T-helper 2 cell (primary cell): ENCODE data around the gene EBF3.

Source experiments
- DNase-seq, 5 experiments: peaks; one replicate each; pipeline versions ENCODE4 v3.0.0 to v3.0.0-alpha.2; 2012 to 2022

EBF3 gene

GRCh38 chr10:129868449-129869035 is 95.5 kb downstream of the EBF3 start:
- DNase-seq = no peak

- DNase-seq = no peak
Measured at GRCh38 chr10:129867631-129868179, 96.4 kb downstream of the EBF3 start.

- no peak for DNase-seq
Measured at GRCh38 chr10:129866894-129867293, 97.2 kb downstream of the EBF3 start.

GRCh38 chr10:129865960-129866359 is 98.1 kb downstream of the EBF3 start:
- no peak for DNase-seq

- DNase-seq = no peak
Measured at GRCh38 chr10:129865413-129865812, 98.7 kb downstream of the EBF3 start.

GRCh38 chr10:129864601-129865126 is 99.4 kb downstream of the EBF3 start:
- no peak for DNase-seq

GRCh38 chr10:129864082-129864481 is 100.0 kb downstream of the EBF3 start:
- DNase-seq = no peak

- no peak for DNase-seq
Measured at GRCh38 chr10:129863201-129863663, 100.8 kb downstream of the EBF3 start.

GRCh38 chr10:129861776-129862531 is 102.1 kb downstream of the EBF3 start:
- DNase-seq = no peak

GRCh38 chr10:129860396-129860795 is 103.7 kb downstream of the EBF3 start:
- no peak for DNase-seq

GRCh38 chr10:129859536-129859935 is 104.5 kb downstream of the EBF3 start:
- no peak for DNase-seq

- no peak for DNase-seq
Measured at GRCh38 chr10:129857242-129857960, 106.7 kb downstream of the EBF3 start.

- no peak for DNase-seq
Measured at GRCh38 chr10:129855836-129856563, 108.1 kb downstream of the EBF3 start.

- DNase-seq = no peak
Measured at GRCh38 chr10:129854796-129855705, 109.0 kb downstream of the EBF3 start.

- no peak for DNase-seq
Measured at GRCh38 chr10:129854158-129854557, 109.9 kb downstream of the EBF3 start.

GRCh38 chr10:129853562-129853903 is 110.5 kb downstream of the EBF3 start:
- DNase-seq = no peak

GRCh38 chr10:129852829-129853561 is 111.1 kb downstream of the EBF3 start:
- DNase-seq = no peak

- DNase-seq = no peak
Measured at GRCh38 chr10:129851941-129852640, 112.0 kb downstream of the EBF3 start.

- DNase-seq = no peak
Measured at GRCh38 chr10:129850790-129851189, 113.3 kb downstream of the EBF3 start.

GRCh38 chr10:129850316-129850715 is 113.8 kb downstream of the EBF3 start:
- DNase-seq = no peak
